ENCODE data around the gene CPNE5.

DNA sequence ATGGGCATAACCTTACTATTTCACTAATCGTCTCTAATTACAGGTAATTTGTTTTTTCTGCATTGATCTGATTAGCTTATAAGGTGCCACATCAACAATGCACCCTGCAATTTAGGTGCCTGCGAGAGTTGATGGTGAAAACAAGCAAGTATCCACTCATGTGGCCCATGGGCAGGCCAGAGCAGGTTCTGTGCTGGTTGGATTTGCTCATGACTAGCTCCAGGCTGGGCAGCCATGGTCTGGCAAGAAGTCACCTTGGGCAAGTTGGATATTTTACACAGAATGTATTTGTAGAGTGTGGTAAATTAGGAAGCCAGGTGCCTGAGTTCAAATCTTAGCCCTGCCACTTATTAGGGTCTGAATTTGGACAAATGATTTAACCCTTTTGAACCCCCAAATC, 116.4 kb downstream of the CPNE5 start:
- no peak for TF ChIP-seq POLR2A (IDR thresholded peaks at IDR 0.05)
- TF ChIP-seq, protein P1, sequence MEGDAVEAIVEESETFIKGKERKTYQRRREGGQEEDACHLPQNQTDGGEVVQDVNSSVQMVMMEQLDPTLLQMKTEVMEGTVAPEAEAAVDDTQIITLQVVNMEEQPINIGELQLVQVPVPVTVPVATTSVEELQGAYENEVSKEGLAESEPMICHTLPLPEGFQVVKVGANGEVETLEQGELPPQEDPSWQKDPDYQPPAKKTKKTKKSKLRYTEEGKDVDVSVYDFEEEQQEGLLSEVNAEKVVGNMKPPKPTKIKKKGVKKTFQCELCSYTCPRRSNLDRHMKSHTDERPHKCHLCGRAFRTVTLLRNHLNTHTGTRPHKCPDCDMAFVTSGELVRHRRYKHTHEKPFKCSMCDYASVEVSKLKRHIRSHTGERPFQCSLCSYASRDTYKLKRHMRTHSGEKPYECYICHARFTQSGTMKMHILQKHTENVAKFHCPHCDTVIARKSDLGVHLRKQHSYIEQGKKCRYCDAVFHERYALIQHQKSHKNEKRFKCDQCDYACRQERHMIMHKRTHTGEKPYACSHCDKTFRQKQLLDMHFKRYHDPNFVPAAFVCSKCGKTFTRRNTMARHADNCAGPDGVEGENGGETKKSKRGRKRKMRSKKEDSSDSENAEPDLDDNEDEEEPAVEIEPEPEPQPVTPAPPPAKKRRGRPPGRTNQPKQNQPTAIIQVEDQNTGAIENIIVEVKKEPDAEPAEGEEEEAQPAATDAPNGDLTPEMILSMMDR (IDR thresholded peaks at IDR 0.05), result no peak
